Mammary epithelial cell (primary cell): ENCODE data around the gene TMPRSS13.

ENCODE experiments used
- CTCF ChIP-seq, 2 donors: IDR thresholded peaks in 1 of 2; conservative IDR thresholded peaks in 1 of 2; 2 replicates each; pipeline ENCODE4 v1.5.1; 2011 to 2012; ENCODE audit warnings: inconsistent platforms in 2 of 2, low read length in 2 of 2, mild to moderate bottlenecking in 2 of 2, control low read depth in 1 of 2, low read depth in 1 of 2; ENCODE audit not compliant: insufficient read depth in 1 of 2; ENCODE audit errors: extremely low read depth in 1 of 2
- EZH2 ChIP-seq: IDR thresholded peaks from 2 replicates; pipeline ENCODE4 v1.6.1; 2012; ENCODE audit warnings: low read length, inconsistent platforms, borderline replicate concordance

DNA sequence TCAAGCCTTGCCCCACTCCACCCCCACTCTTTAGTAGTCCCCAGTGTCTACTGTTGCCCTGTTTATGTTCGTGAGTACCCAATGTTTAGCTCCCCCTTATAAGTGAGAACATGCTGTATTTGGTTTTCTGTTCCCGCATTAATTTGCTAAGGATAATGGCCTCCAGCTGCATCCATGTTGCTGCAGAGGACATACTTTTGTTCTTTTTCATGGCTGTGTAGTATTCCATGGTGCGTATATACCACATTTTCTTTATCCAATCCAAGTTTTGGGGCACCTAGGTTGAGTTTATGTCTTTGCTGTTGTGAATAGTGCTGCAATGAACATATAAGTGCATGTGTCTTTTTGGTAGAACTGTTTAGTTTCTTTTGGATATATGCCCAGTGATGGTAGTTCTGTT is 36.6 kb downstream of the TMPRSS13 start:
- no peak for TF ChIP-seq CTCF (conservative IDR thresholded peaks at IDR 0.05 in 1 of 2, IDR thresholded peaks at IDR 0.05 in 1 of 2; ENCODE audit: extremely low read depth in 1 of 2, insufficient read depth in 1 of 2, low read depth in 1 of 2, low read length in 2 of 2)
- TF ChIP-seq EZH2, result no peak
